HepG2 (cell line): Measurements from ENCODE around the gene RHOT2. TPM values are rescaled to one million over a fixed set of nuclear protein-coding genes. Genes with fewer than 3 reads are reported as not detected.

Experiments
- ARNT ChIP-seq: fragments of 450-650 bp; IDR thresholded peaks from 2 replicates; pipeline ENCODE4 v1.6.1; 2017
- FOXA3 ChIP-seq: IDR thresholded peaks from 2 replicates; pipeline ENCODE4 v1.6.1; 2016; ENCODE audit warnings: missing genetic modification reagents, missing compliant biosample characterization
- GTF3A ChIP-seq: sonication (generic); formaldehyde crosslinking; conservative IDR thresholded peaks from 2 replicates; pipeline ENCODE4 v1.4.0; 2020; ENCODE audit warnings: mild to moderate bottlenecking, missing genetic modification reagents
- HMGA1 ChIP-seq: sonication (generic); formaldehyde crosslinking; conservative IDR thresholded peaks from 2 replicates; pipeline ENCODE4 v1.4.0; 2020; ENCODE audit warnings: missing genetic modification reagents
- MATR3 ChIP-seq: sonication (generic); formaldehyde crosslinking; IDR thresholded peaks from 2 replicates; pipeline ENCODE4 v1.4.0; 2020; ENCODE audit warnings: missing genetic modification reagents
- MED13 ChIP-seq: sonication (generic); formaldehyde crosslinking; IDR thresholded peaks from 2 replicates; pipeline ENCODE4 v1.5.0; 2020; ENCODE audit warnings: missing genetic modification reagents
- MED8 ChIP-seq: sonication (generic); formaldehyde crosslinking; IDR thresholded peaks from 2 replicates; pipeline ENCODE4 v1.8.1; 2023; ENCODE audit warnings: mild to moderate bottlenecking, missing genetic modification reagents; ENCODE audit not compliant: insufficient replicate concordance
- MIER2 ChIP-seq: IDR thresholded peaks from 2 replicates; pipeline ENCODE4 v1.6.1; 2016; ENCODE audit warnings: missing biosample characterization, missing genetic modification reagents
- PHF8 ChIP-seq: sonication (generic); formaldehyde crosslinking; IDR thresholded peaks from 2 replicates; pipeline ENCODE4 v1.5.0; 2020; ENCODE audit warnings: missing genetic modification reagents
- POLR2AphosphoS5 ChIP-seq: IDR thresholded peaks from 2 replicates; pipeline ENCODE4 v1.6.1; 2012; ENCODE audit warnings: low read depth, low read length
- SALL2 ChIP-seq: sonication (generic); formaldehyde crosslinking; IDR thresholded peaks from 2 replicates; pipeline ENCODE4 v1.8.1; 2023; ENCODE audit warnings: mild to moderate bottlenecking, missing genetic modification reagents, inconsistent platforms
- SAP130 ChIP-seq: IDR thresholded peaks from 2 replicates; pipeline ENCODE4 v1.6.1; 2016; ENCODE audit warnings: low read depth
- SP5 ChIP-seq: IDR thresholded peaks from 2 replicates; pipeline ENCODE4 v1.6.1; 2016; ENCODE audit warnings: low read depth, borderline replicate concordance
- U2AF2 ChIP-seq: fragments of 200-400 bp; formaldehyde crosslinking; IDR thresholded peaks from 2 replicates; pipeline ENCODE4 v1.6.1; 2017; ENCODE audit warnings: low read depth, mild to moderate bottlenecking, low read length
- ZMYM4 ChIP-seq: sonication (generic); formaldehyde crosslinking; IDR thresholded peaks from 2 replicates; pipeline ENCODE4 v1.8.1; 2023; ENCODE audit warnings: mild to moderate bottlenecking, missing genetic modification reagents
- ZNF225 ChIP-seq: sonication (generic); formaldehyde crosslinking; IDR thresholded peaks from 2 replicates; pipeline ENCODE4 v1.4.0; 2020; ENCODE audit warnings: mild to moderate bottlenecking, missing genetic modification reagents
- ZNF333 ChIP-seq: sonication (generic); formaldehyde crosslinking; IDR thresholded peaks from 2 replicates; pipeline ENCODE4 v1.4.0; 2020; ENCODE audit warnings: mild to moderate bottlenecking, missing genetic modification reagents, borderline replicate concordance
- ZNF431 ChIP-seq: sonication (generic); formaldehyde crosslinking; IDR thresholded peaks from 2 replicates; pipeline ENCODE4 v1.9.0; 2022; ENCODE audit warnings: missing genetic modification reagents, low read depth, mild to moderate bottlenecking, borderline replicate concordance
- ZNF670 ChIP-seq: sonication (generic); formaldehyde crosslinking; IDR thresholded peaks from 2 replicates; pipeline ENCODE4 v1.8.0; 2022; ENCODE audit warnings: mild to moderate bottlenecking, missing genetic modification reagents, borderline replicate concordance
- ZNF768 ChIP-seq: sonication (generic); formaldehyde crosslinking; IDR thresholded peaks from 2 replicates; pipeline ENCODE4 v1.4.0; 2020; ENCODE audit warnings: missing genetic modification reagents
- polyA plus RNA-seq, 8 experiments: library from polyadenylated mRNA; depleted of rRNA in 3 of 8; stranded (reverse) in 7 of 8; unstranded in 1 of 8; fragments of >200 nt; fragmentation: Illumina TruSeq in 4 of 8; extraction: Trizol in 4 of 8; gene quantifications; 2 replicates each; pipeline versions ENCODE4 v1.2.1 to v1.2.3, GENCODE V29; 2011 to 2016; ENCODE audit warnings: low read depth in 4 of 8, missing spikeins in 1 of 8, mixed read lengths in 1 of 8; ENCODE audit not compliant: insufficient read depth in 1 of 8
- total RNA-seq, 5 experiments: library from RNA; depleted of rRNA; stranded (reverse); fragments of >200 nt; fragmentation: Illumina TruSeq; extraction: Trizol; gene quantifications; 2 replicates each; pipeline ENCODE4 v1.2.3, GENCODE V29; 2016; ENCODE audit warnings: low read depth in 1 of 5
- TF ChIP-seq, protein P1 (sequence below): sonication (generic); formaldehyde crosslinking; IDR thresholded peaks from 2 replicates; pipeline ENCODE4 v1.4.0; 2020; ENCODE audit warnings: low read depth, mild to moderate bottlenecking, missing genetic modification reagents
- TF ChIP-seq, protein P2 (sequence below): sonication (generic); formaldehyde crosslinking; IDR thresholded peaks from 2 replicates; pipeline ENCODE4 v1.5.0; 2020; ENCODE audit warnings: missing genetic modification reagents
- TF ChIP-seq, protein P3 (sequence below): sonication (generic); formaldehyde crosslinking; IDR thresholded peaks from 2 replicates; pipeline ENCODE4 v1.8.1; 2023; ENCODE audit warnings: mild to moderate bottlenecking, moderate library complexity, missing genetic modification reagents
- TF ChIP-seq, protein P4 (sequence below): sonication (generic); formaldehyde crosslinking; IDR thresholded peaks from 2 replicates; pipeline ENCODE4 v1.9.0; 2021; ENCODE audit warnings: missing genetic modification reagents, mild to moderate bottlenecking, borderline replicate concordance
- TF ChIP-seq, protein P5 (sequence below): IDR thresholded peaks from 2 replicates; pipeline ENCODE4 v1.6.1; 2012; ENCODE audit warnings: inconsistent platforms

Gene RHOT2
- total and polyA plus RNA-seq, 2 of the 13 experiments (the other 11 are each of a cell fraction or from before 2014, with no cell fraction given) = 63.6 to 76.9 TPM

DNA sequence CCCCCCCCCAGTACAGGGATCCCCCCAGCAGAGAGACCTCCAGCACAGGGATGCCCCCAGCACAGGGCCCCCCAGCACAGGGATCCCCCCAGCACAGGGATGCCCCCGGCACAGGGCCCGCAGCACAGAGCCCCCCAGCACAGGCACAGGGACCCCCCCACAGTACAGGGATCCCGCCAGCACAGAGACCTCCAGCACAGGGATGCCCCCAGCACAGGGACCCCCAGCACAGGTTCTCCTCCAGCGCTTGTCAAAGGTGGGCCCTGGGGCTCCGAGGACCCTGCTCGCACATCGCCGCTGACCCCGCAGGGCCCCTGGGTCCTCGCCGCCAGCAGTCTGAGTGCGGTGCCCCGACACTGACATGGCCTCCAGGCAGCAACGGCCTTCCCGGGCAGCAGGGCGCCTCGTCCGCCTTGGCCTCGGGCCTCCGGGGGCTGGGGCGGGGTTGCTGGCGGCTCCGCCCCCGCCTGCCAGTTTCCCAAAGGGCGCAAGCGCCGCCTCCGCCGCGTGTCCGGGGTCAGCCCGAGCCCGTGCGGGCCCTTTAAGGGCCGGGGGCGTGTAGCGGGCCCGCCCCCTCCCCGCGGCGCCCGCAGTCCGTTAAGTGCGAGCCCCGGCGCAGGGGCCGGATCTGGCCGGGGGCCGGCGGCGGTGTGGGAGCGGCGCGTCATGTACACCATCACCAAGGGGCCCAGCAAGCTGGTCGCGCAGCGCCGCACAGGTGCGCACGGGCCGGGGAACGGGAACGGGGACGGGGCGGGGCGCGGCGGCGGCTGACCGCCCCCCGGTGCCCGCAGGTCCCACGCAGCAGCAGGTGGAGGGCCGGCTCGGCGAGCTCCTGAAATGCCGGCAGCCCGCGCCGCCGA lies 26.4 kb upstream of the RHOT2 start, which contains the start of gene MCRIP2 (continued):
- TF ChIP-seq ARNT (no peak), ZNF670 (CRISPR knock-in tag) (no peak), MIER2 (no peak), MED8 (CRISPR knock-in tag) (peak; percentile 82), ZNF768 (peak; percentile 36; the same call in 1 of the 2 replicates), ZNF225 (no peak), U2AF2 (no peak), SAP130 (CRISPR knock-in tag) (peak; percentile 77), ZNF333 (CRISPR knock-in tag) (peak; percentile 67; the same call in 1 of the 2 replicates), MED13 (CRISPR knock-in tag) (0 out of 2 replicates have a peak, but pooled peaks have one; percentile 18), FOXA3 (CRISPR knock-in tag) (no peak), ZMYM4 (CRISPR knock-in tag) (peak; percentile 30; the same call in 1 of the 2 replicates), GTF3A (CRISPR knock-in tag) (no peak), POLR2AphosphoS5 (peak; percentile 80), SP5 (CRISPR knock-in tag) (peak; percentile 89), MATR3 (CRISPR knock-in tag) (no peak), PHF8 (CRISPR knock-in tag) (peak; percentile 73), HMGA1 (CRISPR knock-in tag) (no peak), SALL2 (CRISPR knock-in tag) (peak; percentile 68; the same call in 1 of the 2 replicates), ZNF431 (CRISPR knock-in tag) (no peak)
- TF ChIP-seq, protein P1, sequence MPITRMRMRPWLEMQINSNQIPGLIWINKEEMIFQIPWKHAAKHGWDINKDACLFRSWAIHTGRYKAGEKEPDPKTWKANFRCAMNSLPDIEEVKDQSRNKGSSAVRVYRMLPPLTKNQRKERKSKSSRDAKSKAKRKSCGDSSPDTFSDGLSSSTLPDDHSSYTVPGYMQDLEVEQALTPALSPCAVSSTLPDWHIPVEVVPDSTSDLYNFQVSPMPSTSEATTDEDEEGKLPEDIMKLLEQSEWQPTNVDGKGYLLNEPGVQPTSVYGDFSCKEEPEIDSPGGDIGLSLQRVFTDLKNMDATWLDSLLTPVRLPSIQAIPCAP (CRISPR knock-in tag) = no peak
- TF ChIP-seq, protein P2, sequence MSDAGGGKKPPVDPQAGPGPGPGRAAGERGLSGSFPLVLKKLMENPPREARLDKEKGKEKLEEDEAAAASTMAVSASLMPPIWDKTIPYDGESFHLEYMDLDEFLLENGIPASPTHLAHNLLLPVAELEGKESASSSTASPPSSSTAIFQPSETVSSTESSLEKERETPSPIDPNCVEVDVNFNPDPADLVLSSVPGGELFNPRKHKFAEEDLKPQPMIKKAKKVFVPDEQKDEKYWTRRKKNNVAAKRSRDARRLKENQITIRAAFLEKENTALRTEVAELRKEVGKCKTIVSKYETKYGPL = no peak
- TF ChIP-seq, protein P3, sequence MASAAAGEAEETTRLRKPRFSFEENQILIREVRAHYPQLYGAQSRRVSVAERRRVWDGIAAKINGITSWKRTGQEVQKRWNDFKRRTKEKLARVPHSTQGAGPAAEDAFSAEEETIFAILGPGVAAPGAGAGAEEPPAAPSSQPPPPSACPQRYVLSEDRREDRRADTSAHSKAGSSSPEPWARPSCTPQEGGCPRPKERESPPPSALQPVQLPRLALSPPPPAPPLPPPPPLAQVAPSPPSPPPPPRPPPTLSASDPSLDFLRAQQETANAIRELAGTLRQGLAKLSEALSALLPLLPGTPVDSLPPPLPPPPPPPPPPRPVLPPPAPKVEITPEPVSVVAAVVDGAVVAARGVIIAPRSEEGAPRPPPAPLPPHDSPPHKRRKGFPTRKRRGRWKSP (CRISPR knock-in tag) = peak; percentile 79
- TF ChIP-seq, protein P4, sequence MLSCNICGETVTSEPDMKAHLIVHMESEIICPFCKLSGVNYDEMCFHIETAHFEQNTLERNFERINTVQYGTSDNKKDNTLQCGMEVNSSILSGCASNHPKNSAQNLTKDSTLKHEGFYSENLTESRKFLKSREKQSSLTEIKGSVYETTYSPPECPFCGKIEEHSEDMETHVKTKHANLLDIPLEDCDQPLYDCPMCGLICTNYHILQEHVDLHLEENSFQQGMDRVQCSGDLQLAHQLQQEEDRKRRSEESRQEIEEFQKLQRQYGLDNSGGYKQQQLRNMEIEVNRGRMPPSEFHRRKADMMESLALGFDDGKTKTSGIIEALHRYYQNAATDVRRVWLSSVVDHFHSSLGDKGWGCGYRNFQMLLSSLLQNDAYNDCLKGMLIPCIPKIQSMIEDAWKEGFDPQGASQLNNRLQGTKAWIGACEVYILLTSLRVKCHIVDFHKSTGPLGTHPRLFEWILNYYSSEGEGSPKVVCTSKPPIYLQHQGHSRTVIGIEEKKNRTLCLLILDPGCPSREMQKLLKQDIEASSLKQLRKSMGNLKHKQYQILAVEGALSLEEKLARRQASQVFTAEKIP = no peak
- TF ChIP-seq, protein P5, sequence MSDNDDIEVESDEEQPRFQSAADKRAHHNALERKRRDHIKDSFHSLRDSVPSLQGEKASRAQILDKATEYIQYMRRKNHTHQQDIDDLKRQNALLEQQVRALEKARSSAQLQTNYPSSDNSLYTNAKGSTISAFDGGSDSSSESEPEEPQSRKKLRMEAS = peak; percentile 69
